Measurements from ENCODE around the gene INO80. TPM values are rescaled to one million over a fixed set of nuclear protein-coding genes. Genes with fewer than 3 reads are reported as not detected.

INO80 gene
- total RNA-seq, 2 donors from 2014 or later = 14.0 to 34.3 TPM

GRCh38 chr15:41128174-41128902 is 12.3 kb upstream of the INO80 start:
- Histone ChIP-seq H3K9me3 (no peaks in the 10 kb centered on the region), H3K4me1 (no peaks in the 10 kb centered on the region), H3K4me3 (no peak overlapping the region), H3K27ac (no peak overlapping the region), H3K36me3 (replicated peaks in 1 of 2; ENCODE audit: insufficient read depth in 1 of 2, low read depth in 2 of 2) (no peaks in the 10 kb centered on the region), H3K27me3 (no peaks in the 10 kb centered on the region)
- intact Hi-C loops (cut with DNase I) = loop anchor here (10.0 kb wide), 1 partner anchor 96 kb away; no protein-coding TSS in a partner anchor
- ATAC-seq (no peak), DNase-seq (no peak)
- TF ChIP-seq POLR2A (IDR thresholded peaks at IDR 0.05) (no peak), CTCF (IDR thresholded peaks at IDR 0.05) (no peak)
- 61 to 68% methylated on average over 6 of the region's 6 CpGs for WGBS, 2 donors

- Histone ChIP-seq H3K27ac (no peak overlapping the region), H3K36me3 (replicated peaks in 1 of 2; ENCODE audit: insufficient read depth in 1 of 2, low read depth in 2 of 2) (no peaks in the 10 kb centered on the region), H3K27me3 (no peaks in the 10 kb centered on the region), H3K4me1 (no peaks in the 10 kb centered on the region), H3K9me3 (no peaks in the 10 kb centered on the region), H3K4me3 (no peak overlapping the region)
- WGBS, 2 donors = 56 to 79% methylated on average over 4 of the region's 4 CpGs
- ATAC-seq (no peak), DNase-seq (no peak)
- intact Hi-C loops (cut with DNase I) = loop anchor here (10.0 kb wide), 1 partner anchor 99 kb away; no protein-coding TSS in a partner anchor
- TF ChIP-seq POLR2A (IDR thresholded peaks at IDR 0.05) = no peak
- TF ChIP-seq CTCF (IDR thresholded peaks at IDR 0.05) = no peak
Observed at GRCh38 chr15:41125931-41126642, 10.0 kb upstream of the INO80 start.

GRCh38 chr15:41125063-41125669 is 9.1 kb upstream of the INO80 start:
- H3K27me3 ChIP-seq = no peaks in the 10 kb centered on the region
- no peaks in the 10 kb centered on the region for H3K9me3 ChIP-seq
- no peak for TF ChIP-seq POLR2A (IDR thresholded peaks at IDR 0.05)
- TF ChIP-seq CTCF (IDR thresholded peaks at IDR 0.05) = no peak
- WGBS, 2 donors = 80 to 88% methylated on average over 1 of the region's 1 CpG
- intact Hi-C loops (cut with DNase I) = loop anchor here (10.0 kb wide), 1 partner anchor 100 kb away; no protein-coding TSS in a partner anchor
- no peaks in the 10 kb centered on the region for H3K4me1 ChIP-seq
- H3K4me3 ChIP-seq = no peak overlapping the region
- ATAC-seq (no peak), DNase-seq (no peak)
- H3K27ac ChIP-seq = no peak overlapping the region
- H3K36me3 ChIP-seq (replicated peaks in 1 of 2; ENCODE audit: insufficient read depth in 1 of 2, low read depth in 2 of 2) = no peaks in the 10 kb centered on the region

GRCh38 chr15:41124058-41124457 is 8.0 kb upstream of the INO80 start:
- no peaks in the 10 kb centered on the region for H3K36me3 ChIP-seq (replicated peaks in 1 of 2; ENCODE audit: insufficient read depth in 1 of 2, low read depth in 2 of 2)
- ATAC-seq (no peak), DNase-seq (no peak)
- no peaks in the 10 kb centered on the region for H3K27me3 ChIP-seq
- intact Hi-C loops (cut with DNase I) = loop anchor here (10.0 kb wide), 1 partner anchor 101 kb away; no protein-coding TSS in a partner anchor
- H3K9me3 ChIP-seq = no peaks in the 10 kb centered on the region
- no peak overlapping the region for H3K27ac ChIP-seq
- TF ChIP-seq CTCF (IDR thresholded peaks at IDR 0.05) (no peak), POLR2A (IDR thresholded peaks at IDR 0.05) (no peak)
- 83 to 91% methylated on average over 5 of the region's 5 CpGs for WGBS, 2 donors
- H3K4me1 ChIP-seq = no peaks in the 10 kb centered on the region
- H3K4me3 ChIP-seq = no peak overlapping the region
